Iris pigment epithelial cell (primary cell): Measurements from ENCODE around the gene ZDHHC11.

Experiments
- DNase-seq: peaks from one replicate; pipeline ENCODE4 v3.0.0-alpha.2; 2011; ENCODE audit warnings: low read depth

ZDHHC11 gene, protein sequence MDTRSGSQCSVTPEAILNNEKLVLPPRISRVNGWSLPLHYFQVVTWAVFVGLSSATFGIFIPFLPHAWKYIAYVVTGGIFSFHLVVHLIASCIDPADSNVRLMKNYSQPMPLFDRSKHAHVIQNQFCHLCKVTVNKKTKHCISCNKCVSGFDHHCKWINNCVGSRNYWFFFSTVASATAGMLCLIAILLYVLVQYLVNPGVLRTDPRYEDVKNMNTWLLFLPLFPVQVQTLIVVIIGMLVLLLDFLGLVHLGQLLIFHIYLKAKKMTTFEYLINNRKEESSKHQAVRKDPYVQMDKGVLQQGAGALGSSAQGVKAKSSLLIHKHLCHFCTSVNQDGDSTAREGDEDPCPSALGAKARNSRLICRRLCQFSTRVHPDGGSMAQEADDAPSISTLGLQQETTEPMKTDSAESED

DNA sequence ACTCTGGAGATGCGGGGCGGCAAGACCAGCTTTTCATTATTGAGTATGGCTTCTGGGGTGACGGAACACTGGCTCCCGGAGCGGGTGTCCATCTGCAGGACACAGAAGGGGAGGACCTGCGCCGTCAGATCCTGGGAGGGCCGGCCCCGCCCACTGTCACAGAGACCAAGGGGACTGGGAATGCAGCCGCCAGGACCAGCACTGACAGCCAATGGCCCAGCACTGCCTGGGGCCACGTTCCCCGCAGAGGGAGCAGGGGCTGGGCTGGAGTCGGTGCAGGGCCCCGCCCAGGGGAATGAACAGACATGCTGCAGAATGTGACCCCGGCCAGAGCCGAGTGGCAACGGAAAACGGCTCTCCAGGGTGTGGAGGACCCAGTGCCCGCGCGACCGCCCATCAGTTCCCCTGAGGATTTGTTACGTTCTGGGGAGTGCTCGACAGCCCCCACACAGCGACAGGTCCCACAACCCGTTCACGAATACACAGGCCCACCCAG lies at the start of gene ZDHHC11:
TSS of gene ZDHHC11 (minus strand) at position 476 of the 496 bp plus-strand sequence. CDS start at position 92, 384 bp downstream.
- DNase-seq = no peak

DNA sequence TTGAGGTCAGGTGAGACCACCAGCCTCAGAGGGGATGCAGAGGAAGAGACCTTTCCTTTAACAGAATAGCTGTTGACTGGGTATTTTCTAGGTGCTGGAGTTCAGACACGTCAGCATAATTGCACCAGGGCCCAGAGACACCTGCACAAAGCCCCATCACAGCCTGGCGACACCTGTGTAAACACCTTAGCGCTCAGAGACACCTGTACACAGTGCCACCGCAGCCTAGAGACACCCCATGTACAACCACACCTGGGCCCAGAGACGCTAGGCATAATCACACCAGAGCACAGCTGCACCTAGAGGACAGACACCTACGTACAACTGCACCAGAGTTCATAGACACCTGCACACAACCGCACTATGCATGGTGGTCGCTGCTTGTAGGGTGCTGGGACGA lies 42.9 kb upstream of the ZDHHC11 start:
- DNase-seq = no peak

DNA sequence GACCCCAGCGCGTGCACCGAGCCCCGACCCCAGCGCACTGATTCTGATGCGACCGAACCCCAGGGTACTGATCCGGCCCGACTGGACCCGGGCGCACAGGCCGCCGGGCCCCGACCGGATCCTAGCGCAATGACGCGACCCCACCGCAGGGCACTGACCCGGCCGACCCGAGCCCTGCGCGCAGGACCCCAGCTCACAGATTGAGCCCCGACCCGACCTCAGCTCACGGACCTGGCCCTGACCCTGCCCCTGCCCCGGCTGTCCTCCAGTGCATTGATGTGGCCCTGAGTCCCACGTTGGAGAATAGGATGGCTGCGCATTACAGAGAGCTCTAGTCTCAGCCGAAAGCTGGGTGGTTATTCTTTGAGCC lies 42.3 kb upstream of the ZDHHC11 start:
- DNase-seq = no peak

DNA sequence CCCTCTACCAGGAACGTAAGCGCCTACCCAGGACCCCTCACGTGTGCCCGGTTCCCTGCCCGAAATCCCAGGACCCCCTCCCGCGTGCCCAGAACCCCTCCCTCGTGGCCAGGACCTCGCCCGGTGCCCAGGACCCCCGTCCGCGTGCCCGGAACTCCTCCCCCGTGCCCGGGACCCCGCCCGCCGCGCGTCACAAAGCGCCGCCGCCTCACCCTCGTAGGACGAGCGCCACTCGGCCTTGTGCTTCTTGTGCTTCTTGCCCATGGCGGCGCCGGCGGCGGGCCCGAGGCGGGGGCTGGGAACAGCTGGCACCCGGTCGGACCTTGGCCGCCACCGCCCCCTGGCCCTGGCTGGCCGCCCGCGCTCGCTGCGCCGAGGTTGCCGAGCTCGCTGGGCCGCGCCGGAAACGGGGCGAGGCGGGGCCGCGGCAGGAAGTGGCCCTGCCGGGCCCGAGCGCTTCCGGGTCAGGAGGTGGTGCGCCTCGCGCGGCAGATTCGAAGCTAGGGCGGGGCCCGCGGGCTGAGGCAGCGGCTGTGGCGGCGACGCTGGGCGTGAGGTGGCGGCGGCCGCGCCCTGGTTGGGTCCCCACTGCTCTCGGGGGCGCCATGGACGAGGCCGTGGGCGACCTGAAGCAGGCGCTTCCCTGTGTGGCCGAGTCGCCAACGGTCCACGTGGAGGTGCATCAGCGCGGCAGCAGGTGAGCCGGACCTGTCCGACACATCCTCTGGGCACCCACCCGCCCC lies 41.8 kb upstream of the ZDHHC11 start, which contains the start of the genes BRD9 and TRIP13:
TSS of gene BRD9 (minus strand) at position 408 of the 743 bp plus-strand sequence. CDS start at position 264, 144 bp downstream.
TSS of gene TRIP13 (plus strand) at position 491 of the 743 bp plus-strand sequence. CDS start at position 606, 115 bp downstream.
- peak; percentile 73 for DNase-seq

DNA sequence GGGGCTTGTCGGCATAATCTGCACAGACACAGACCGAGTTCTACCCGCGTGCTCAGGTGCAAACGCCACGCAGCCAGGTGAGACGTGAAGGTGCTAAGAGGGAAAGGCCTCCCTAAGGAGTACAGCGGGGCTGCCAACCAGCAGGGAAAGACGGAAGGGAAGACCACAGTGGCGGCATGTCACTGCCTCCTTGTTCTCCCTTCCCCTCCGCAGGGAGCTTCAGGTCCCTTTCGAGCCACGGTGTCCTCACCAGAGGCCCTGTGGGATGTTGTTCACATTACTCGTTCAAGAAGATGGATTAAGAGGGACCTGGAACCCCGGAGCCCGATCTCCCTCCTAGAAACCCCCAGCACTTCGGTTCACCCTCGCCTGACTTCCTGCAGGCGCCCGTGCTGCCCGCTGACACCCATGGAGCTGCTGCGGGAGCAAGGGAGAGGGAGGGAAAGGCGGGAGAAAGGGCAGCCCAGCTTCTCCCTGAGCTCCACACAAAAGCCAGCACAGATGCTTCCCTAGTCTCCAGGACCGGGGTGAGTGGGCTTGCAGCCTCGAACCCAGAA lies 41.1 kb upstream of the ZDHHC11 start:
- peak; percentile 32 for DNase-seq

DNA sequence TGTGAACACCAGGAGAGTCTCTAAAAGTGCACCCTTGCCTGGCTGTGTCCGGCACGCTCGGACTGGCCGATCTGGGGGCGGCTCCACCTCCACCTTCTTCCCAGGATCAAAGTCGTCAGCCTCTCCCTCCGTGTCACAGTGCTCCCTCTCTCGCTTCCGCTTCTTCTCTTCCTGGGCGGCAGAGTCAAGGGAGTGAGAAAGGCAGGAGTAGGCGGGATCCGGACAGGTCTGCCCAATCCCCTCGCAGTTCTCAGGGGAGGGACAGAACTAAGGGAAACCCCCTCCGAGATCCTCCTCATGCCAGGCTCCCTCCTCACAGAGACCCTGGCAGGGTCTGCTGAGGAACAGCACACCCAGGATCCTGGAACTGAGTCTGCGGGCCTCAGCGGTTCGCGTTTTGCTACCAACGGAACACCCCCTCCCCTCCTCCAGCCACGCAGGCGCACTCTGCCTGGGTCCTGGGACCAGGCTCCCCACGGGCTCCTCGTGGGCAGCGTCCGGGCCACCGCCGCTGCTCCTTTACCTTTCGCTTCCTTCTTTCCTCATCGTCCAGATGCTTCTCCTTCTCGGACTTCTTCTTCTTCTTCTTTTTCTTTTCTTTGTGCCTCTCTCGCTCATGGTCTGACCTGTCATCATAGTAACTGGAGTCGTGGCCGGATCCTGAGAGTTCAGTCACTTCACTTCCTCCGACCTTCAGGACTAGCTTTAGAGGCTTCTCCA lies 40.5 kb upstream of the ZDHHC11 start:
- DNase-seq = peak; percentile 18

DNA sequence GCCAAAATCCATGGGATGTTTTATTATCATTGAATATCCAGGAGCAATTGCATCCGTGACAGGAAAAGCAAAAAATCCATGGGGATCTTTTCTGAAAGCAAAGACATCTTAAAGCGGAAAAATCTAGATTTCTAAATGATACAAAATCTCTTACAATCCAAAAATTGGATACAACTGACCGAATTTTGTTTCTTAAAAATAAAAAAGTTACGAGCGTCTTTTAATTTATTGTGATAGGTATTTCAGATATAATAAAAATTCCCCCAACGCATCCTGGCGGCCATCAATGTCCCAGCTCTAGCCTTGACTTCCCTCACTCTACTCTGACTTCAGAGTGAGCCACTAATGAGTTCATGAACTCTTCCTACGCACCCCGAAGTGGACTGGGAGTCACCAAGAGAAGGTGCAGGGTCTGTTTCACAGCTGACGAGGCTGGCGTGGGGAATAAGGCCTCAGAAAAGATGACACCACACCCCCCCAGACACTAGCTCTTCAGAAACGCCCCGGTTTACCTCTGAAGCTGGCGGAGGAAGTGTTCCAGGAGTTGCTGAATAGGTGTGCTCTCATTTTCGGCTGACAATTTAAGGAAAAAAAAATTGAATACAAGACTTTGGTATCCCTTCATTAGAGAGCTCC lies 38.4 kb upstream of the ZDHHC11 start:
- no peak for DNase-seq

DNA sequence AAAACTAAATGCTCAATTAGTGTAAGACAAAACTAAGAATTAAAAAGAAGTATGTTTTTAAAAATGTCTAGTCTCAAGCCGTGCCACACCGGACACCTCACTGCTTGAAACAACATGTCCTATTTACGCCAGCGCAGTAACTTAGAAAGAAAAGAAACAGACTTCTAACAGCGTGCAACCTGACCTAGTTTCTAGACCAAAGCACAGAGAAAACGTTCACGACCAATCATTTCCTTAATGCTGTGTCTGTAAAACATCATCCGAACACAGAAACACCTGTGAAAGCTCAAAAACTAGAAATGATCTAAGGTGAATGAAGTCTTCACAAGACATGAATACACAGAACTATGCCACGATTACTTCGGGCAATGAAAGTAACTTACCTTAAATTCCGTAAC lies 37.9 kb upstream of the ZDHHC11 start:
- DNase-seq = no peak

DNA sequence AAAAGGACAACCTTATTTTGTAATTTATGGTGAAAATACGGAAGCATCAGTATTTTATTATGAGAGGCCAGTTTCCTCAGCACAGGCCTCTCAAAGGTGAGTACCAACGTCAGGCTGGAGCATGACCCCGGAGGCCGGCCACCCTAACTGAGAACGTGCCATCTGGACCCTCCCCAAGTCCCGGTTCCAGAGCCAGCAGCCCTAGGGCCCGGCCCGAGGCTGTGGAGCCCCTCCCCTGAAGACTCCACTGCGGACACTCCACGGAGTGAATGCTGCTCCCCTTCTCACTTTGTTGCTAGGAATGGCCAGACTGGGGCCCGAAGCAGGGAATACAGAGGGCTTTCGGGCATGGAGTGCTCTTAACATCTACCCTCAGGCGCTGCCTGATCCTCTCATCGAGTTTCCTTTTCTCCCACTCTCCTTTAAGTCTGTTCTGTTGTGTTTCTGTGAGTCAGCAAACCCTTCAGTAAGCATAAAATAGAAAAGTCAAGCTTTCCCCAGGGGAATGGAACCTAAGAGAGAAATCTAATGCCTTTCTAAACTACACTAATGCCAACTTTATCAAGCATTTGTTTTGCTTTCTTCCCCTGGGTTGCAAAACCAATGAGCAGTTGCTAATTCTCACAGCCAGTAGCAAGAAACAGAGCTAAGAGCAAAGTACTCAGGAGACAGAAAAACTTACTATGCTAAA lies 37.3 kb upstream of the ZDHHC11 start:
- no peak for DNase-seq

DNA sequence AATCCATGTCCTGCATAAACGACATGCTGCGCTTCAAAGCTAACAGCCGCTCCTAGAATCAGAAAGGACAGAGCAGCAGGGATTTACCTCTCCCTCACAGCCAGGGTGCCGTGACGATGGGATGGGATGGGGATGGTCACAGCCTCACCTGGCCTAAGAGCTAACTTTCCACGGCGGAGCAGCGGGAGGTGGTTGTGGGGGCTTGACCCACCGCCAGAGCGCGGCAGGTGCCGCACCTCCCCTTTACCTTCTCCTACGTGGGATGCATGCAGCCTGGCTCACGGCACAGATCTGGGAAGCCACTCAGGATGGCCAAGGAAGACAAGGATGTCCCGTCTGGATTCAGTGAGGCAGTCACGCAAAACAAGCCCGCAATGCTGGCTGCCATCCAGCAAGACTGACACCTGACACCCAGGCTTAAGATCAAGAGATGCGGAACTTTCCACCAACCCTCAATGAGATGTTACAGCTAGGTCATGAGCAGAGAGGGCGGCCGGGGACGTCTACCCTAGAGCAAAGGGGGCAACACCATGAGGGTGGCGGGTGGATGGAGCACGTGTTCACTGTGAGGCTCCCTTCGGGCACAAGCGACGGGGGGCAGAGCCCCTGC lies 36.0 kb upstream of the ZDHHC11 start:
- no peak for DNase-seq

DNA sequence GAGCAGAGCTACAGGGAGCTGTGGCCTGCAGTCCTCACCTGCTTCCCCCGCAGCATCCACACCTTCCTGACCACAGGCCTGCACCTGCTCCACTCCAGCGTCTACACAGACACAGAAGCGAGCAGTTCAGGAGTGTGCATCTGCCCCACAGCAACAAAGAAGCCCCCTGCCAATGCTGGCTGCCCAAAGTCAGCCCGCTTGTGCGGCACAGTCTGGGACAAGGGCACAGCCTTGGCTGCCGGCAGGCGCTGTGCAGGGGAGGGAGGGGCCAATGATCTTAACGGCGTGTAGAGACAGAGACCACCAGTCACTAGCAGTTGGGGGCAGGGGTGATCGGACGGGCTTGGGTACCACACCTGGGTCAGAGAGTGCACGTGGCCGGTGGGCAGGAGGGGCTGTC lies 35.2 kb upstream of the ZDHHC11 start:
- no peak for DNase-seq

DNA sequence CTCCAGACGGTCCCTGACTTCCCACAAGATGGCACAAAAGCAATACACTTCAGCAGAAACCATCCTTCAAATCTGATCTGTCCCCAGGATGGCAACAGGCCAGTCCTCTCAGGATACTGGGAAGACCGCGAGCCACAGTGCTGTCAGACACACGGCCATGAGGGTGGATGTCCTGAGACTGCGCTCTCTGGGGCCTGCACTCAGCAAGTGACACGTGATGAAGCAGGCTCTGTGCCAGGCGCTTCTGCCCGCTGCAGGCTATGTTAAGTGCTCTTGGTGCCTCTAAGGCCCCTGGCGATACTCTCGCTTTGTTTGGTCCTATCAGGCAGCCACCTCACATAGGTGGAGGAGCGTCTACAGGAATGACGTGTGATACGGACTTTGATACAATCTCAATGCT lies 34.7 kb upstream of the ZDHHC11 start:
- no peak for DNase-seq

DNA sequence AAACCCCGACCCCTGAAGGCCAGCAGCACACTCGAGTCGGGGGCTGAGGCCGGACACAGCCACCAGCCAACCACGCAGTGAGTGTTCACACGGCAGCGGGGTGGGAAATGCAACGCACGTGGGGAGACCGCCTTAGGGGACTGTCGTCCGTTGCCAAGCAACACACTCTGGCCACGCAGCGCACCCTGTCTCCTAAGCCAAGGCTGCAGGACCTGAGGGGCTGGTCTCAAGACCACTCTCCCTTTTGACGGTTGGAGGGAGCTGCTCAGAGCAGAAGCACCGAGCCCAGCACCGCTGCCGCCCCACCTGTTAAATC lies 34.3 kb upstream of the ZDHHC11 start:
- DNase-seq = no peak

DNA sequence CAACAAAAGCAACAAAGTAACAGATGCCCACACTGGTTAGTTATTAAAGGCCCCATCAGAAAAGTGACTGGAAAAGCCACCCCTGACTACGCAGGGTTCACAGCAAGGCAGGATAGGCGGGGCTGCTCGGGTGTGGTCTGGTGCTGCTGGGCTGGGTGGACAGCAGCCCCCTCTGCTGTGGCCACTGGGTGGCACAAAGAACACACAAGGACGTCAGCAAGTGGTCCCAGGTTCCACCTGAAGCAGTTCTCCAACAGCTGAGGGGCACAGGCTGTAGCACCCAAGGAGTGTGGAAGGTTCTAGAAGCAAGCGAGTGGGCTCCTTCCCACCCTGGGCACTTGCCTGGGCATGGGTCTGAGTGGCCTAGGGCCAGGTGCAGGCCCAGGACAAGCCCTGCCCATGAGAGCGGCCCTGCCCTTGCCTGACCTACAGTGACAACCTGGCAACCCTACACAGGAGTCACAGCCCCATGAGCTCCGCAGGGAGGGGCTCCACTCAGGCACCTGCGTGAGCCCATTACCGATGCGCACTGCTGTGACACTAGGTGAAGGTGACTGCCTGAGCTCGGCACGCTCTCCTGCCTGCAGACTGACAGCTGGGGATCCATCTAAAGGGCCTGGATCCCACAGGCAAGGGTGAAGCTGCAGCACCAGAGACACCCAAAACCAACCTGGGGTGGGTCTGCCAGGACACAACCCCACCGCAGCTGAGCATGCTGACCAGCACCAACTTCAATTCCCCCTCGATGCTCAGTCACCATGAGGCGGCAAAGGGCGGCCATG lies 33.8 kb upstream of the ZDHHC11 start:
- no peak for DNase-seq

DNA sequence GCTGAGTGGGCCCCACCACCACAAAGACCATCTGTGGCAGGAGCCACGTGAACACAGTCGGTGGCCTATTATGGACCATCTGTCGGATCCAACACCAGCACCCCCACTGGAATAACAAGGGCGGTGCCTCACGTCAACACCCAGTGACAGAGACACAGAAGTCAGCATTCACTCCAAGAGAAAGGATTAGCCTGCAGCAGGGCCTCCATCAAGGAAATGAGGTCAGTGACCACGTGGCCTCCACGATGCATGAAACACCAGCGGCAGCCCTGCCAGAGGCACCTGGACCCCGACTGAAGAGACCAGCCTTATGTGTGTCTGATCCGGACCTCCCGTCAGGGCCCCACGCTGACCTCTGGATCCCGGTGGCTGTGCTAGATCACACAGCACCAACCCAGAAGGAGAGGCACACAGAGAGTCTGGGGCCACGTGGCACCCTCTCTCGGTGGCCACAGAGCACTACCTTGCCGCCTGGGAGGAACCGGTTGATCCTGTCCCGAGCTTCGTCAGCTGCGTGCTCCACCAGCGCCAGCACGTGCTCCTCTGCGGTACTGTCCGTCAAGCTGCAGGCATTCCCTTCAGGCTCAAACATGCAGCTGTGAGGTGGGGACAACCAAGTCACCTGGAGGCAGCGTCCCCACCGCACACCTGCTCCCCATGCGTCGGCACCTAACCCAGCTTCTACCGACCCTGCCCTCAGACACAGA lies 32.8 kb upstream of the ZDHHC11 start:
- no peak for DNase-seq

DNA sequence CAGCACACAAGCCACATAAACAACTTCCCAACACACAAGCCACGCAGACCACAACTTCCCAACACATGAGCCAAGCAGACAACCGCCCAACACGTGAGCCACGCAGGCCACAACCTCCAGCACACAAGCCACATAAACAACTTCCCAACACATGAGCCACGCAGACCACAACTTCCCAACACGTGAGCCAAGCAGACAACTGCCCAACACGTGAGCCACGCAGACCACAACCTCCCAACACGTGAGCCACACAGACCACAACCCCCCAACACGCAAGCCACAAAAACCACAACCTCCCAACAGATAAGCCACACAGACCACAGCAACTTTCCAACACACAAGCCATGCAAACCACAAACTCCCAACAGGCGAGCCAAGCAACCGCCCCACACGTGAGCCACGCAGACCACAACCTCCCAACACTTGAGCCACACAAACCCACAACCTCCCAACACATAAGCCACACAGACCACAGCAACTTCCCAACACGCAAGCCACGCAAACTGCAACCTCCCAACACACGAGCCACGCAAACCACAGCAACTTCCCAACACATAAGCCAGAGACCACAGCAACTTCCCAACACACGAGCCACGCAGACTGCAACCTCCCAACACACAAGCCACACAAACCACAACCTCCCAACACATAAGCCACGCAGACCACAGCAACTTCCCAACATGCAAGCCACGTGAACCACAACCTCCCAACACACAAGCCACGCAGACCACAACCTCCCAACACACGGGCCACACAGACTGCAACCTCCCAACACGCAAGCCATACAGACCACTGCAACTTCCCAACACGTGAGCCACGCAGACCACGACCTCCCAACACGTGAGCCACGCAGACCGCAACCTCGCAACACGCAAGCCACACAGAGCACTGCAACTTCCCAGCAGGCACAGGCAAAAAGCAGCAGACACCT lies 31.7 kb upstream of the ZDHHC11 start:
- DNase-seq = no peak

DNA sequence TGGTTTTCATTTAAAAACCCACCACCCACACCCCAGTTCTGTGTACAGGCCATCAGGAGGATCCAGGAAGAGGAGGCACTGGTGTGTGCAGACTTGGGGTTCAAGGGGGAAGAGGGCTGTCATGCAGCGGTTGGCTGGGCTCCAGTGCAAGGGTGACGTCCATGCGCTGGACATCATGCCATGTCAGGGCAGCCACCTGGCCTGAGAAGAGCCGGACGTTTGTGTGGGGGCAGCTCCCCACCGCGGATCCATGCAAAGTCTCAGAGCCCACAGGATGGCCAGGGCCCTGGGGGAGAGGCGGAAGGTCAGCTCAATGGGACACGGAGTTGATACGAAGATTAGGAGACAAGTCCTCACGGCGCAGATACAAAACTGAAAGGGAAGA lies 30.8 kb upstream of the ZDHHC11 start:
- DNase-seq = no peak
